ENCODE measurements around the gene ABHD14A.

DNA sequence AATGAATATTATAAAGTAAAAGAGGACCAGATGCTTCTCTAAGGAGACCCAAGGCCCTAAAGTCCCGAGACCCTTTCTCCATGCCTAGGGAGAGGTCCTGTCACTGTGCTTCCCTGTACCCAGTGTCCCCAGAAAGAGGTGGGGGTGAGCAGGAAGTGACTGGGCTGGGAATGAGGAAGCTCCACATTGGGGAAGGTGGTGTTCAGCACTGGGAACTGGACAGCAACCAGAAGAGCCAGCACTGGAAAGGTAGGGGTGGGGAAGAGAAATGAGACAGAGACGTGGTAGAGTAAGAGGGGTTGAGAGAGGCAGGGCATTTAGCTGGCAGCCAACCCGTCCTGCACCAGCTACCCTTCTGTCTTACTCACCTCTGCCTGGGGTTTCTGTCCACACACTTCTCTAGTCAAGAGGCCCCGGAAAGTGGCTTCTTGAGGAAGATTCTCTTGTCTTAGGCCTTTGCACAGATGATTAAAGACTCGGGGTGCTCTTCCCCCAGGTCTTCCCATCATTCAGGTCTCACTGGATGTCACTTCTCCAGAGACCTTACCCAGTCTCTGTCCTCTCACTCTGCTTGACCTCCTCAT, 45.4 kb upstream of the ABHD14A start:
- TF ChIP-seq, protein P1, sequence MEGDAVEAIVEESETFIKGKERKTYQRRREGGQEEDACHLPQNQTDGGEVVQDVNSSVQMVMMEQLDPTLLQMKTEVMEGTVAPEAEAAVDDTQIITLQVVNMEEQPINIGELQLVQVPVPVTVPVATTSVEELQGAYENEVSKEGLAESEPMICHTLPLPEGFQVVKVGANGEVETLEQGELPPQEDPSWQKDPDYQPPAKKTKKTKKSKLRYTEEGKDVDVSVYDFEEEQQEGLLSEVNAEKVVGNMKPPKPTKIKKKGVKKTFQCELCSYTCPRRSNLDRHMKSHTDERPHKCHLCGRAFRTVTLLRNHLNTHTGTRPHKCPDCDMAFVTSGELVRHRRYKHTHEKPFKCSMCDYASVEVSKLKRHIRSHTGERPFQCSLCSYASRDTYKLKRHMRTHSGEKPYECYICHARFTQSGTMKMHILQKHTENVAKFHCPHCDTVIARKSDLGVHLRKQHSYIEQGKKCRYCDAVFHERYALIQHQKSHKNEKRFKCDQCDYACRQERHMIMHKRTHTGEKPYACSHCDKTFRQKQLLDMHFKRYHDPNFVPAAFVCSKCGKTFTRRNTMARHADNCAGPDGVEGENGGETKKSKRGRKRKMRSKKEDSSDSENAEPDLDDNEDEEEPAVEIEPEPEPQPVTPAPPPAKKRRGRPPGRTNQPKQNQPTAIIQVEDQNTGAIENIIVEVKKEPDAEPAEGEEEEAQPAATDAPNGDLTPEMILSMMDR (IDR thresholded peaks at IDR 0.05): no peak
- no peak for TF ChIP-seq POLR2A (IDR thresholded peaks at IDR 0.05)

All from vagina (tissue), 2 donors.